ENCODE data around the gene NHS.

DNA sequence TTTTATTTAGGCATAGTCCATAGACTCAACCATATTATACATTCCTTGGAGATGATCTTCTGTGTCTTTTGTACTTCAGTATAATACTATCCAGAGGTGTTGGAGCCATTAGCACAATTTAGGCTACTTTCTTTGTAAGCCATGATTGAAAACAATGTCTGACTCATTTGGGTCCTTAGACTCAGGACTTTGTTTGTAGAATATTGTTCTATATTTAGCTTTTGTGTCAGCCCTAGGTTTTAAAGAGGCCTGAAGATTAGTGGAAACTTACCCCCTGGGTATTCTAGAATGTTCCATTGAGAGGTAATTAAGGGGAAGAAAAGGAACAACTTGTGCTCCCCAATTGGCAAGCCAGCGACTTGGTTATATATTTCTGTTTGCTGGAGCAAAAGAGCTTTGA lies 217.1 kb downstream of the NHS start:
- TF ChIP-seq, protein P1, sequence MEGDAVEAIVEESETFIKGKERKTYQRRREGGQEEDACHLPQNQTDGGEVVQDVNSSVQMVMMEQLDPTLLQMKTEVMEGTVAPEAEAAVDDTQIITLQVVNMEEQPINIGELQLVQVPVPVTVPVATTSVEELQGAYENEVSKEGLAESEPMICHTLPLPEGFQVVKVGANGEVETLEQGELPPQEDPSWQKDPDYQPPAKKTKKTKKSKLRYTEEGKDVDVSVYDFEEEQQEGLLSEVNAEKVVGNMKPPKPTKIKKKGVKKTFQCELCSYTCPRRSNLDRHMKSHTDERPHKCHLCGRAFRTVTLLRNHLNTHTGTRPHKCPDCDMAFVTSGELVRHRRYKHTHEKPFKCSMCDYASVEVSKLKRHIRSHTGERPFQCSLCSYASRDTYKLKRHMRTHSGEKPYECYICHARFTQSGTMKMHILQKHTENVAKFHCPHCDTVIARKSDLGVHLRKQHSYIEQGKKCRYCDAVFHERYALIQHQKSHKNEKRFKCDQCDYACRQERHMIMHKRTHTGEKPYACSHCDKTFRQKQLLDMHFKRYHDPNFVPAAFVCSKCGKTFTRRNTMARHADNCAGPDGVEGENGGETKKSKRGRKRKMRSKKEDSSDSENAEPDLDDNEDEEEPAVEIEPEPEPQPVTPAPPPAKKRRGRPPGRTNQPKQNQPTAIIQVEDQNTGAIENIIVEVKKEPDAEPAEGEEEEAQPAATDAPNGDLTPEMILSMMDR (IDR thresholded peaks at IDR 0.05; ENCODE audit: low read length), result no peak
- TF ChIP-seq EZH2 (IDR thresholded peaks at IDR 0.05; ENCODE audit: borderline replicate concordance, low read length), result no peak

All from OCI-LY1 (cell line).